Measurements from ENCODE around the gene IER5.

- TF ChIP-seq EZH2 (IDR thresholded peaks at IDR 0.05; ENCODE audit: insufficient read depth, poor library complexity, severe bottlenecking), result no peak
- no peak for TF ChIP-seq EZH2phosphoT487 (IDR thresholded peaks at IDR 0.05; ENCODE audit: insufficient read depth, low read depth)
Observed at GRCh38 chr1:181135437-181135731, 46.9 kb downstream of the IER5 start.
